ENCODE results near the gene VOPP1.
A peak's percentile ranks its signal among the peaks of the same experiment; 100 is the strongest.

VOPP1 gene

GRCh38 chr7:55533050-55533728, 39.1 kb downstream of the VOPP1 start:
- peak overlapping the region; percentile 33 to 34 for H3K4me3 ChIP-seq (ENCODE audit: low read depth in 1 of 2, low read length in 1 of 2)
- H3K36me3 ChIP-seq = no peaks in the 10 kb centered on the region
- peaks cover 61 to 65% of the 10 kb centered on the region in 2 experiments for H3K4me1 ChIP-seq (ENCODE audit: control insufficient read depth in 1 of 2, insufficient read depth in 1 of 2, low read depth in 1 of 2, low read length in 1 of 2)
- peak overlapping the region; percentile 88 for H3K27ac ChIP-seq
- H3K27me3 ChIP-seq = no peaks in the 10 kb centered on the region
- no peaks in the 10 kb centered on the region for H3K9me3 ChIP-seq
- TF ChIP-seq CTCF (IDR thresholded peaks at IDR 0.05) = no peak

GRCh38 chr7:55532150-55532917, 40.0 kb downstream of the VOPP1 start:
- Histone ChIP-seq H3K36me3 (no peaks in the 10 kb centered on the region), H3K9me3 (no peaks in the 10 kb centered on the region), H3K4me1 (ENCODE audit: control insufficient read depth in 1 of 2, insufficient read depth in 1 of 2, low read depth in 1 of 2, low read length in 1 of 2) (peaks cover 53 to 57% of the 10 kb centered on the region in 2 experiments), H3K27me3 (no peaks in the 10 kb centered on the region), H3K27ac (peak overlapping the region; percentile 88), H3K4me3 (ENCODE audit: low read depth in 1 of 2, low read length in 1 of 2) (no peak overlapping the region)
- no peak for TF ChIP-seq CTCF (IDR thresholded peaks at IDR 0.05)

- no peak overlapping the region for H3K27ac ChIP-seq
- peaks cover 46 to 52% of the 10 kb centered on the region in 2 experiments for H3K4me1 ChIP-seq (ENCODE audit: control insufficient read depth in 1 of 2, insufficient read depth in 1 of 2, low read depth in 1 of 2, low read length in 1 of 2)
- TF ChIP-seq CTCF (IDR thresholded peaks at IDR 0.05) = no peak
- H3K36me3 ChIP-seq = no peaks in the 10 kb centered on the region
- H3K9me3 ChIP-seq = no peaks in the 10 kb centered on the region
- no peaks in the 10 kb centered on the region for H3K27me3 ChIP-seq
- no peak overlapping the region for H3K4me3 ChIP-seq (ENCODE audit: low read depth in 1 of 2, low read length in 1 of 2)
These were observed 40.8 kb downstream of the VOPP1 start for GRCh38 chr7:55531536-55531935.

- H3K36me3 ChIP-seq = no peaks in the 10 kb centered on the region
- H3K9me3 ChIP-seq = no peaks in the 10 kb centered on the region
- no peak overlapping the region for H3K27ac ChIP-seq
- TF ChIP-seq CTCF (IDR thresholded peaks at IDR 0.05) = no peak
- H3K4me3 ChIP-seq (ENCODE audit: low read depth in 1 of 2, low read length in 1 of 2) = no peak overlapping the region
- no peaks in the 10 kb centered on the region for H3K27me3 ChIP-seq
- H3K4me1 ChIP-seq (ENCODE audit: control insufficient read depth in 1 of 2, insufficient read depth in 1 of 2, low read depth in 1 of 2, low read length in 1 of 2) = peaks cover 3 to 10% of the 10 kb centered on the region in 2 experiments
These were observed 45.0 kb downstream of the VOPP1 start for GRCh38 chr7:55527307-55527706.

GRCh38 chr7:55526770-55527169, 45.5 kb downstream of the VOPP1 start:
- H3K27ac ChIP-seq = no peak overlapping the region
- no peaks in the 10 kb centered on the region for H3K36me3 ChIP-seq
- H3K27me3 ChIP-seq = no peaks in the 10 kb centered on the region
- no peak for TF ChIP-seq CTCF (IDR thresholded peaks at IDR 0.05)
- peaks cover 0 to 5% of the 10 kb centered on the region in 2 experiments for H3K4me1 ChIP-seq (ENCODE audit: control insufficient read depth in 1 of 2, insufficient read depth in 1 of 2, low read depth in 1 of 2, low read length in 1 of 2)
- H3K4me3 ChIP-seq (ENCODE audit: low read depth in 1 of 2, low read length in 1 of 2) = no peak overlapping the region
- no peaks in the 10 kb centered on the region for H3K9me3 ChIP-seq
